ENCODE data around the gene PPP1R12A.

PPP1R12A gene

GRCh38 chr12:79847417-79847816 is 87.5 kb downstream of the PPP1R12A start:
- H3K4me3 ChIP-seq (replicated peaks; ENCODE audit: low read depth, low read length), result no peak overlapping the region
- TF ChIP-seq CTCF (IDR thresholded peaks at IDR 0.05; ENCODE audit: low read length, missing control alignments), result no peak
- no peak for DNase-seq (ENCODE audit: low read depth)

- peak; percentile 77 for DNase-seq (ENCODE audit: low read depth)
- TF ChIP-seq CTCF (IDR thresholded peaks at IDR 0.05; ENCODE audit: low read length, missing control alignments), result no peak
- H3K4me3 ChIP-seq (replicated peaks; ENCODE audit: low read depth, low read length), result no peak overlapping the region
These were observed 90.2 kb downstream of the PPP1R12A start for GRCh38 chr12:79844693-79845092.

- no peak for DNase-seq (ENCODE audit: low read depth)
- H3K4me3 ChIP-seq (replicated peaks; ENCODE audit: low read depth, low read length), result no peak overlapping the region
- TF ChIP-seq CTCF (IDR thresholded peaks at IDR 0.05; ENCODE audit: low read length, missing control alignments), result no peak
These were observed 90.9 kb downstream of the PPP1R12A start for GRCh38 chr12:79843978-79844377.

GRCh38 chr12:79842630-79843029 is 92.3 kb downstream of the PPP1R12A start:
- no peak for TF ChIP-seq CTCF (IDR thresholded peaks at IDR 0.05; ENCODE audit: low read length, missing control alignments)
- no peak for DNase-seq (ENCODE audit: low read depth)
- no peak overlapping the region for H3K4me3 ChIP-seq (replicated peaks; ENCODE audit: low read depth, low read length)

DNA sequence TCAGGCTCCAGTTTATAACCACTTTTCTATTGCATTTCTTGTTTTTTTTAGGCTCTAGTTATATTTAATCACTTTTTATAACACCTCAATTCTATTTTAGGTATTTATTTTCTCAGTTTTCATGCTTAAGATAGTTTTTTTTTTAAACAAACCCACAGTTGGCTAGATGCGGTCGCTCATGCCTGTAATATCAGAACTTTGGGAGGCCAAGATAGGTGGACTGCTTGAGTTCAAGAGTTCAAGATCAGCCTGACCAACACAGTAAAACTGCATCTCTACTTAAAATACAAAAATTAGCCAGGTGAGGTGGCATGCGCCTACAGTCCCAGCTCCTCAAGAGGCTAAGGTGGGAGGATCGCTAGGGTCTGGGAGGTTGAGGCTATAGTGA is 93.0 kb downstream of the PPP1R12A start:
- no peak for DNase-seq (ENCODE audit: low read depth)
- TF ChIP-seq CTCF (IDR thresholded peaks at IDR 0.05; ENCODE audit: low read length, missing control alignments), result no peak
- no peak overlapping the region for H3K4me3 ChIP-seq (replicated peaks; ENCODE audit: low read depth, low read length)

GRCh38 chr12:79841248-79841877 is 93.5 kb downstream of the PPP1R12A start:
- no peak overlapping the region for H3K4me3 ChIP-seq (replicated peaks; ENCODE audit: low read depth, low read length)
- no peak for TF ChIP-seq CTCF (IDR thresholded peaks at IDR 0.05; ENCODE audit: low read length, missing control alignments)
- DNase-seq (ENCODE audit: low read depth), result peak; percentile 47

- no peak overlapping the region for H3K4me3 ChIP-seq (replicated peaks; ENCODE audit: low read depth, low read length)
- no peak for DNase-seq (ENCODE audit: low read depth)
- no peak for TF ChIP-seq CTCF (IDR thresholded peaks at IDR 0.05; ENCODE audit: low read length, missing control alignments)
These were observed 96.5 kb downstream of the PPP1R12A start for GRCh38 chr12:79838359-79838758.
